ENCODE results near the gene ETV5.

DNA sequence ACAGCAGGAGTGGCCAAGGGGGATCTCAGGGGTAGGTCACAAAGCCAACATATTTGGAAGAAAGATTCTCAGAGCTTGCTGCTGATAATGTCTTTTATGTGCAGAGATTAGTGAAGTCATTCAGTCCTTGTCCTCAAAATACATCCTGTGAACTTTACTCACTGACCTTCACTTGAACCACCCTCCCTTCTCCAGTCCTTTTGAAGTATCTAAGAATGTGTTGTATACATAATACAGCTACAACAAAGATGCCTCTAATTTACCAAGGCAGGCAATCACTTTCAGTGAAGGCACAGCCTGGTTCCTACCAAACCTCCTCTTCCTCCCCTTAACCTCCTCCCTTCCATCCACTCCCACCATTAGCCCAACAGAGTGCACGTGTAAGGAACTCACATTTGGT, 38.3 kb downstream of the ETV5 start:
- TF ChIP-seq RNF2 (IDR thresholded peaks at IDR 0.05) = no peak
- no peak for TF ChIP-seq MCM7 (IDR thresholded peaks at IDR 0.05)
- TF ChIP-seq, protein P1, sequence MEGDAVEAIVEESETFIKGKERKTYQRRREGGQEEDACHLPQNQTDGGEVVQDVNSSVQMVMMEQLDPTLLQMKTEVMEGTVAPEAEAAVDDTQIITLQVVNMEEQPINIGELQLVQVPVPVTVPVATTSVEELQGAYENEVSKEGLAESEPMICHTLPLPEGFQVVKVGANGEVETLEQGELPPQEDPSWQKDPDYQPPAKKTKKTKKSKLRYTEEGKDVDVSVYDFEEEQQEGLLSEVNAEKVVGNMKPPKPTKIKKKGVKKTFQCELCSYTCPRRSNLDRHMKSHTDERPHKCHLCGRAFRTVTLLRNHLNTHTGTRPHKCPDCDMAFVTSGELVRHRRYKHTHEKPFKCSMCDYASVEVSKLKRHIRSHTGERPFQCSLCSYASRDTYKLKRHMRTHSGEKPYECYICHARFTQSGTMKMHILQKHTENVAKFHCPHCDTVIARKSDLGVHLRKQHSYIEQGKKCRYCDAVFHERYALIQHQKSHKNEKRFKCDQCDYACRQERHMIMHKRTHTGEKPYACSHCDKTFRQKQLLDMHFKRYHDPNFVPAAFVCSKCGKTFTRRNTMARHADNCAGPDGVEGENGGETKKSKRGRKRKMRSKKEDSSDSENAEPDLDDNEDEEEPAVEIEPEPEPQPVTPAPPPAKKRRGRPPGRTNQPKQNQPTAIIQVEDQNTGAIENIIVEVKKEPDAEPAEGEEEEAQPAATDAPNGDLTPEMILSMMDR (IDR thresholded peaks at IDR 0.05 in 2 of 3, conservative IDR thresholded peaks at IDR 0.05 in 1 of 3; ENCODE audit: insufficient read depth in 2 of 3, low read depth in 1 of 3, low read length in 3 of 3) = no peak
- no peak for TF ChIP-seq POLR2A (conservative IDR thresholded peaks at IDR 0.05)
- TF ChIP-seq RFX5 (IDR thresholded peaks at IDR 0.05; ENCODE audit: low read depth, low read length) = no peak
- no peak for TF ChIP-seq EZH2 (IDR thresholded peaks at IDR 0.05; ENCODE audit: borderline replicate concordance, low read depth, low read length)
- no peak for TF ChIP-seq U2AF2 (optimal IDR thresholded peaks at IDR 0.05; ENCODE audit: low read depth, low read length)
- no peak for TF ChIP-seq GTF2F1 (IDR thresholded peaks at IDR 0.05; ENCODE audit: low read depth, low read length)
- TF ChIP-seq MXI1 (IDR thresholded peaks at IDR 0.05; ENCODE audit: low read depth, low read length) = no peak
- no peak for TF ChIP-seq CBX8 (IDR thresholded peaks at IDR 0.05; ENCODE audit: borderline replicate concordance, extremely low read depth, low read depth, low read length, poor library complexity, severe bottlenecking)
- TF ChIP-seq, protein P2, sequence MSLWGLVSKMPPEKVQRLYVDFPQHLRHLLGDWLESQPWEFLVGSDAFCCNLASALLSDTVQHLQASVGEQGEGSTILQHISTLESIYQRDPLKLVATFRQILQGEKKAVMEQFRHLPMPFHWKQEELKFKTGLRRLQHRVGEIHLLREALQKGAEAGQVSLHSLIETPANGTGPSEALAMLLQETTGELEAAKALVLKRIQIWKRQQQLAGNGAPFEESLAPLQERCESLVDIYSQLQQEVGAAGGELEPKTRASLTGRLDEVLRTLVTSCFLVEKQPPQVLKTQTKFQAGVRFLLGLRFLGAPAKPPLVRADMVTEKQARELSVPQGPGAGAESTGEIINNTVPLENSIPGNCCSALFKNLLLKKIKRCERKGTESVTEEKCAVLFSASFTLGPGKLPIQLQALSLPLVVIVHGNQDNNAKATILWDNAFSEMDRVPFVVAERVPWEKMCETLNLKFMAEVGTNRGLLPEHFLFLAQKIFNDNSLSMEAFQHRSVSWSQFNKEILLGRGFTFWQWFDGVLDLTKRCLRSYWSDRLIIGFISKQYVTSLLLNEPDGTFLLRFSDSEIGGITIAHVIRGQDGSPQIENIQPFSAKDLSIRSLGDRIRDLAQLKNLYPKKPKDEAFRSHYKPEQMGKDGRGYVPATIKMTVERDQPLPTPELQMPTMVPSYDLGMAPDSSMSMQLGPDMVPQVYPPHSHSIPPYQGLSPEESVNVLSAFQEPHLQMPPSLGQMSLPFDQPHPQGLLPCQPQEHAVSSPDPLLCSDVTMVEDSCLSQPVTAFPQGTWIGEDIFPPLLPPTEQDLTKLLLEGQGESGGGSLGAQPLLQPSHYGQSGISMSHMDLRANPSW (CRISPR knock-in tag; IDR thresholded peaks at IDR 0.05) = no peak
- TF ChIP-seq, protein P3, sequence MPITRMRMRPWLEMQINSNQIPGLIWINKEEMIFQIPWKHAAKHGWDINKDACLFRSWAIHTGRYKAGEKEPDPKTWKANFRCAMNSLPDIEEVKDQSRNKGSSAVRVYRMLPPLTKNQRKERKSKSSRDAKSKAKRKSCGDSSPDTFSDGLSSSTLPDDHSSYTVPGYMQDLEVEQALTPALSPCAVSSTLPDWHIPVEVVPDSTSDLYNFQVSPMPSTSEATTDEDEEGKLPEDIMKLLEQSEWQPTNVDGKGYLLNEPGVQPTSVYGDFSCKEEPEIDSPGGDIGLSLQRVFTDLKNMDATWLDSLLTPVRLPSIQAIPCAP (CRISPR knock-in tag; IDR thresholded peaks at IDR 0.05; ENCODE audit: borderline replicate concordance) = no peak
- no peak for TF ChIP-seq TCF7 (IDR thresholded peaks at IDR 0.05; ENCODE audit: borderline replicate concordance)

Data from K562 (cell line).